ENCODE results near the gene ST3GAL2. TPM values are rescaled to one million over a fixed set of nuclear protein-coding genes. Genes with fewer than 3 reads are reported as not detected.

ST3GAL2 gene
- total and polyA plus RNA-seq, 2 donors (not counting 3 experiments of a cell fraction or from before 2014, with no cell fraction given): 23.0 to 50.4 TPM

DNA sequence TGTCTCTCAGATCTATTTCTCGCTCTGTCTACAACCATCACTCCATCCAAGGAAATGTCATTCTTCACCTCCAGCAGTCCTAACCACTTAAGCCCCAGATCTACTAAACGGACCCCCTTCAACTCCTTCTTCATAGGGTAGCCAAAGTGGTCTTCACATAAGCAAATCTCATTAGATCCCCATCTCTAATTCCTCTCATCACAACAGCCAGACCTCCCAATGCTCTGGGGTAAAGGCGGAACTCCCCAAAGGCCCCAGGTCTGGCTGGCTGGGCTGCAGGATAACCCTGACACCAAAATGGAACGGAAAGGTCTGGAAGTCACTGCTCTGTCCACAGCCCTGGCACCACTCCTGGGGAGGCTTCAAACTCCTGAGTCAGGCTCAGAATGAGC is 11.1 kb downstream of the ST3GAL2 start:
- intact Hi-C loops (cut with micrococcal nuclease): loop anchor here (1.0 to 2.0 kb wide), 4 partner anchors 10 to 49 kb away; partner anchors contain the start of gene FCSK

DNA sequence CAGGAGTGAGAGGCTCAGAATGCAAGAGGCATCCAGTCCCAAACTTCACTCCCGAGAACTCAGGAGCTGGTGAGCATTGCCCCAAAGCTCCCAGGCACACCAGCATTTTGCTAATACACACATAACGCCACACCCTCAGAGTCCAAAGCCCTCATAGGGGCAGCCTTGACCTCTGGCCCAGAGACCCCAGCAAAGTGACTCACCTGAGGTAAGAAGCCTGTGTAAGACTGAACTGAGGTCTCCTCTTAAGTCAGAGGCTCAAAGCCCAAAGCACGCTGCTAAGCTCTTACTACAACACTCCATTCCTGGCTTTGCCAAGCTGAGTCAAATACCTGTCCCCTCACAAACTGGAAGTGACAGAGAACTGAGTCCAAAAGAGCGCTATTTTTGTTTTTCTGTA is 16.4 kb downstream of the ST3GAL2 start:
- no peak overlapping the region for H3K4me3 ChIP-seq (replicated peaks in 1 of 3; ENCODE audit: insufficient read depth in 1 of 3, low read depth in 1 of 3, low read length in 3 of 3)
- H3K9ac ChIP-seq (replicated peaks; ENCODE audit: extremely low read depth, insufficient read depth, low read length): no peak overlapping the region
- ChIA-PET CTCF (interaction anchor here (1.2 to 1.4 kb wide), 2 partner anchors 16 to 28 kb away, joined by 3 read pairs; no protein-coding TSS in a partner anchor), POLR2A (no interaction called here)
- FAIRE-seq: no peak
- no peak for DNase-seq (ENCODE audit: low read depth, low spot score)
- H3K9me3 ChIP-seq (replicated peaks; ENCODE audit: control insufficient read depth, insufficient read depth, low read length): no peaks in the 10 kb centered on the region
- intact Hi-C loops (cut with micrococcal nuclease): no loop called here
- H2AFZ ChIP-seq (ENCODE audit: low read depth, low read length): no peak overlapping the region
- H4K20me1 ChIP-seq (replicated peaks; ENCODE audit: control insufficient read depth, extremely low read depth, insufficient read depth, low read length): no peaks in the 10 kb centered on the region
- TF ChIP-seq, protein P1, sequence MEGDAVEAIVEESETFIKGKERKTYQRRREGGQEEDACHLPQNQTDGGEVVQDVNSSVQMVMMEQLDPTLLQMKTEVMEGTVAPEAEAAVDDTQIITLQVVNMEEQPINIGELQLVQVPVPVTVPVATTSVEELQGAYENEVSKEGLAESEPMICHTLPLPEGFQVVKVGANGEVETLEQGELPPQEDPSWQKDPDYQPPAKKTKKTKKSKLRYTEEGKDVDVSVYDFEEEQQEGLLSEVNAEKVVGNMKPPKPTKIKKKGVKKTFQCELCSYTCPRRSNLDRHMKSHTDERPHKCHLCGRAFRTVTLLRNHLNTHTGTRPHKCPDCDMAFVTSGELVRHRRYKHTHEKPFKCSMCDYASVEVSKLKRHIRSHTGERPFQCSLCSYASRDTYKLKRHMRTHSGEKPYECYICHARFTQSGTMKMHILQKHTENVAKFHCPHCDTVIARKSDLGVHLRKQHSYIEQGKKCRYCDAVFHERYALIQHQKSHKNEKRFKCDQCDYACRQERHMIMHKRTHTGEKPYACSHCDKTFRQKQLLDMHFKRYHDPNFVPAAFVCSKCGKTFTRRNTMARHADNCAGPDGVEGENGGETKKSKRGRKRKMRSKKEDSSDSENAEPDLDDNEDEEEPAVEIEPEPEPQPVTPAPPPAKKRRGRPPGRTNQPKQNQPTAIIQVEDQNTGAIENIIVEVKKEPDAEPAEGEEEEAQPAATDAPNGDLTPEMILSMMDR (IDR thresholded peaks at IDR 0.05; ENCODE audit: extremely low read depth in 1 of 2, insufficient read depth in 1 of 2, low read depth in 1 of 2, low read length in 2 of 2): no peak
- TF ChIP-seq MAX (IDR thresholded peaks at IDR 0.05; ENCODE audit: insufficient read depth, insufficient read length) (no peak), FOS (IDR thresholded peaks at IDR 0.05; ENCODE audit: borderline replicate concordance, insufficient read depth, low read length) (no peak), EZH2 (IDR thresholded peaks at IDR 0.05; ENCODE audit: borderline replicate concordance, low read depth, low read length, severe bottlenecking) (no peak), POLR2AphosphoS5 (IDR thresholded peaks at IDR 0.05; ENCODE audit: insufficient read depth, low read depth, low read length) (no peak), JUN (IDR thresholded peaks at IDR 0.05; ENCODE audit: borderline replicate concordance, insufficient read depth, insufficient read length, low read depth) (no peak), GATA2 (IDR thresholded peaks at IDR 0.05; ENCODE audit: insufficient read depth, insufficient read length, low read depth, low read length) (no peak), POLR2A (IDR thresholded peaks at IDR 0.05; ENCODE audit: low read depth, low read length) (no peak), MYC (IDR thresholded peaks at IDR 0.05; ENCODE audit: low read depth, low read length) (no peak)
- H3K27me3 ChIP-seq (ENCODE audit: control insufficient read depth in 2 of 2, insufficient read depth in 2 of 2, low read length in 2 of 2): no peaks in the 10 kb centered on the region
- dilution Hi-C loops (cut with MboI; ENCODE audit: extremely low pct_ligation_motif_present, low sequenced_read_pairs): no loop called here
- H3K36me3 ChIP-seq (ENCODE audit: control insufficient read depth in 2 of 2, extremely low read depth in 1 of 2, insufficient read depth in 2 of 2, low read length in 2 of 2): peaks cover 0 to 9% of the 10 kb centered on the region in 2 experiments
- peaks cover 25% of the 10 kb centered on the region for H3K4me1 ChIP-seq (ENCODE audit: control insufficient read depth, extremely low read depth, insufficient read depth, low read length)
- no TSS peak for BruUV-seq (replicated peaks)
- no peak overlapping the region for H3K27ac ChIP-seq (ENCODE audit: insufficient read depth, low read depth, low read length)
- H3K79me2 ChIP-seq (ENCODE audit: control insufficient read depth, insufficient read depth, low read length): peaks cover 57% of the 10 kb centered on the region
- H3K9me1 ChIP-seq (replicated peaks; ENCODE audit: control insufficient read depth, extremely low read depth, insufficient read depth, low read length): no peaks in the 10 kb centered on the region
- no peak overlapping the region for H3K4me2 ChIP-seq (ENCODE audit: insufficient read depth, low read length)

More for the DNA sequence above, 11.1 kb downstream of the ST3GAL2 start:
- Histone ChIP-seq H3K27me3 (ENCODE audit: control insufficient read depth in 2 of 2, insufficient read depth in 2 of 2, low read length in 2 of 2) (no peaks in the 10 kb centered on the region), H4K20me1 (replicated peaks; ENCODE audit: control insufficient read depth, extremely low read depth, insufficient read depth, low read length) (no peaks in the 10 kb centered on the region), H3K9me1 (replicated peaks; ENCODE audit: control insufficient read depth, extremely low read depth, insufficient read depth, low read length) (no peaks in the 10 kb centered on the region), H3K36me3 (ENCODE audit: control insufficient read depth in 2 of 2, extremely low read depth in 1 of 2, insufficient read depth in 2 of 2, low read length in 2 of 2) (peaks cover 0 to 4% of the 10 kb centered on the region in 2 experiments), H3K27ac (ENCODE audit: insufficient read depth, low read depth, low read length) (peak overlapping the region; percentile 86), H3K4me2 (ENCODE audit: insufficient read depth, low read length) (peak overlapping the region; percentile 76), H3K4me1 (ENCODE audit: control insufficient read depth, extremely low read depth, insufficient read depth, low read length) (peaks cover 54% of the 10 kb centered on the region), H2AFZ (ENCODE audit: low read depth, low read length) (no peak overlapping the region), H3K9me3 (replicated peaks; ENCODE audit: control insufficient read depth, insufficient read depth, low read length) (no peaks in the 10 kb centered on the region), H3K9ac (replicated peaks; ENCODE audit: extremely low read depth, insufficient read depth, low read length) (peak overlapping the region; percentile 57), H3K4me3 (replicated peaks in 1 of 3; ENCODE audit: insufficient read depth in 1 of 3, low read depth in 1 of 3, low read length in 3 of 3) (peak overlapping the region in 1 of 3 experiments; percentile 15), H3K79me2 (ENCODE audit: control insufficient read depth, insufficient read depth, low read length) (peaks cover 59% of the 10 kb centered on the region)
- no TSS peak for BruUV-seq (replicated peaks)
- TF ChIP-seq GATA2 (IDR thresholded peaks at IDR 0.05; ENCODE audit: insufficient read depth, insufficient read length, low read depth, low read length) (no peak), JUN (IDR thresholded peaks at IDR 0.05; ENCODE audit: borderline replicate concordance, insufficient read depth, insufficient read length, low read depth) (peak; percentile 18)
- FAIRE-seq (peak; percentile 90), DNase-seq (ENCODE audit: low read depth, low spot score) (no peak)
- ChIA-PET POLR2A (interaction anchor here (1.0 kb wide), 1 partner anchor 8 kb away, joined by 3 read pairs; no protein-coding TSS in a partner anchor), CTCF (interaction anchor here (0.6 to 1.0 kb wide), 7 partner anchors 10 to 79 kb away, joined by 3 to 4 read pairs (median 3); no protein-coding TSS in a partner anchor)
- dilution Hi-C loops (cut with MboI; ENCODE audit: extremely low pct_ligation_motif_present, low sequenced_read_pairs): no loop called here

All from endothelial cell of umbilical vein (primary cell).